ENCODE results near the gene MRPL49.

- TF ChIP-seq CTCF (IDR thresholded peaks at IDR 0.05), result no peak
- peak in 1 of 2 donors; percentile 66 for TF ChIP-seq POLR2A (IDR thresholded peaks at IDR 0.05)
- no peak for TF ChIP-seq EP300 (IDR thresholded peaks at IDR 0.05)
Observed at GRCh38 chr11:65083834-65084597, 38.1 kb upstream of the MRPL49 start, which contains the start of the genes CDCA5 and ZFPL1.
